SK-N-SH (cell line): ENCODE measurements around the gene STK17B.

Experiments used
- CTCF ChIP-seq: fragments of 200-600 bp; sonication (generic); IDR thresholded peaks from 2 replicates; pipeline ENCODE4 v1.6.1; 2017; ENCODE audit warnings: antibody characterized with exemption, mild to moderate bottlenecking, moderate library complexity
- EZH2phosphoT487 ChIP-seq: fragments of 200-600 bp; sonication (generic); IDR thresholded peaks from 2 replicates; pipeline ENCODE4 v1.6.1; 2017; ENCODE audit warnings: low read depth, mixed run types, mild to moderate bottlenecking, antibody characterized with exemption, moderate library complexity, borderline replicate concordance
- FOXM1 ChIP-seq: IDR thresholded peaks from 2 replicates; pipeline ENCODE4 v1.4.0; 2012; ENCODE audit warnings: low read depth, mild to moderate bottlenecking
- GATA2 ChIP-seq: sonication (generic); formaldehyde crosslinking; IDR thresholded peaks from 2 replicates; pipeline ENCODE4 v1.5.0; 2020; ENCODE audit warnings: mild to moderate bottlenecking, missing genetic modification reagents
- MEF2A ChIP-seq: IDR thresholded peaks from 2 replicates; pipeline ENCODE4 v1.4.0; 2012; ENCODE audit warnings: low read depth, borderline replicate concordance
- NRF1 ChIP-seq: IDR thresholded peaks from 2 replicates; pipeline ENCODE4 v1.6.1; 2012; ENCODE audit warnings: low read depth, mild to moderate bottlenecking, low read length
- POLR2AphosphoS5 ChIP-seq: IDR thresholded peaks from 2 replicates; pipeline ENCODE4 v1.6.1; 2012; ENCODE audit warnings: low read depth, low read length
- USF2 ChIP-seq: fragments of 150-350 bp; IDR thresholded peaks from 2 replicates; pipeline ENCODE4 v1.6.1; 2017; ENCODE audit warnings: antibody characterized with exemption, low read length, low read depth, borderline replicate concordance
- YY1 ChIP-seq: IDR thresholded peaks from 2 replicates; pipeline ENCODE4 v1.4.0; 2012; ENCODE audit warnings: low read depth, mild to moderate bottlenecking
- TF ChIP-seq, protein P1 (sequence below): IDR thresholded peaks from 2 replicates; pipeline ENCODE4 v1.4.0; 2012; ENCODE audit warnings: low read depth

GRCh38 chr2:196096982-196097745 is 74.2 kb downstream of the STK17B start:
- TF ChIP-seq, protein P1, sequence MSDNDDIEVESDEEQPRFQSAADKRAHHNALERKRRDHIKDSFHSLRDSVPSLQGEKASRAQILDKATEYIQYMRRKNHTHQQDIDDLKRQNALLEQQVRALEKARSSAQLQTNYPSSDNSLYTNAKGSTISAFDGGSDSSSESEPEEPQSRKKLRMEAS: no peak
- no peak for TF ChIP-seq FOXM1
- TF ChIP-seq USF2: no peak
- TF ChIP-seq CTCF: no peak
- TF ChIP-seq YY1: no peak
- no peak for TF ChIP-seq EZH2phosphoT487
- TF ChIP-seq POLR2AphosphoS5: no peak
- no peak for TF ChIP-seq NRF1
- TF ChIP-seq GATA2 (CRISPR knock-in tag): no peak
- TF ChIP-seq MEF2A: no peak
